PC-9 (cell line): ENCODE measurements around the gene FGD2. TPM values are rescaled to one million over a fixed set of nuclear protein-coding genes. Genes with fewer than 3 reads are reported as not detected.

Experiments
- BruUV-seq: library from RNA; stranded (reverse); fragments of 400-500 nt; replicated peaks from 2 replicates; lab custom pipeline; 2021; lab: Mats Ljungman, UMichigan
- CTCF ChIA-PET: fragments of 300-600 bp; sonication (Branson Sonifier 250); formaldehyde crosslinking; loops from one replicate; lab custom pipeline; 2022; ENCODE audit warnings: antibody characterized with exemption; lab: Charles Lee
- POLR2A ChIA-PET: fragments of 300-600 bp; sonication (Branson Sonifier 250); formaldehyde crosslinking; loops from one replicate; lab custom pipeline; 2022; ENCODE audit warnings: antibody characterized with exemption; ENCODE audit not compliant: unreplicated experiment; lab: Charles Lee
- DNase-seq, 2 experiments: peaks; one replicate each; pipeline versions ENCODE4 v3.0.0 to v3.0.0-alpha.2; 2015 to 2022; ENCODE audit warnings: mixed read lengths in 1 of 2
- H2AFZ ChIP-seq: fragments of 200-600 bp; sonication (generic); 2 replicates; pipeline ENCODE4 v1.8.1; 2017; ENCODE audit warnings: antibody characterized with exemption
- H3F3A ChIP-seq: fragments of 200-600 bp; sonication (generic); 2 replicates; pipeline ENCODE4 v1.8.1; 2017; ENCODE audit warnings: antibody characterized with exemption, mild to moderate bottlenecking, low read depth; ENCODE audit not compliant: insufficient read depth
- H3K27ac ChIP-seq: fragments of 200-600 bp; sonication (generic); 2 replicates; pipeline ENCODE4 v1.6.1; 2016; ENCODE audit warnings: mixed run types
- H3K27me3 ChIP-seq: fragments of 200-600 bp; sonication (generic); 2 replicates; pipeline ENCODE4 v1.6.1; 2016; ENCODE audit warnings: low read depth, mixed run types; ENCODE audit not compliant: insufficient read depth
- H3K36me3 ChIP-seq: fragments of 200-600 bp; sonication (generic); 2 replicates; pipeline ENCODE4 v1.6.1; 2016; ENCODE audit warnings: low read depth, mixed run types
- H3K4me1 ChIP-seq: fragments of 200-600 bp; sonication (generic); replicated peaks from 2 replicates; pipeline ENCODE4 v1.6.1; 2016; ENCODE audit warnings: mixed run types; ENCODE audit not compliant: insufficient read depth
- H3K4me2 ChIP-seq: fragments of 200-600 bp; sonication (generic); 2 replicates; pipeline ENCODE4 v1.6.1; 2017; ENCODE audit warnings: mixed run types
- H3K4me3 ChIP-seq: fragments of 200-600 bp; sonication (generic); 2 replicates; pipeline ENCODE4 v1.6.1; 2016; ENCODE audit warnings: mixed run types
- H3K79me2 ChIP-seq: fragments of 200-600 bp; sonication (generic); 2 replicates; pipeline ENCODE4 v1.6.1; 2017; ENCODE audit warnings: low read depth, mixed run types
- H3K9me2 ChIP-seq: fragments of 200-600 bp; sonication (generic); 2 replicates; pipeline ENCODE4 v1.8.1; 2017; ENCODE audit warnings: mild to moderate bottlenecking; ENCODE audit not compliant: insufficient read depth
- H3K9me3 ChIP-seq: fragments of 200-600 bp; sonication (generic); 2 replicates; pipeline ENCODE4 v1.8.1; 2016; ENCODE audit warnings: low read depth; ENCODE audit not compliant: insufficient read depth
- H4K20me1 ChIP-seq: fragments of 200-600 bp; sonication (generic); 2 replicates; pipeline ENCODE4 v1.8.1; 2017; ENCODE audit not compliant: insufficient read depth
- EZH2 ChIP-seq: fragments of 200-600 bp; sonication (generic); IDR thresholded peaks from 2 replicates; pipeline ENCODE4 v1.8.0; 2017; ENCODE audit warnings: antibody characterized with exemption, low read depth
- intact Hi-C: fragments of 100-400 bp; cut with micrococcal nuclease; formaldehyde crosslinking; loops from one replicate; pipeline ENCODE4 v1.10.0; 2022; ENCODE audit not compliant: unreplicated experiment
- total RNA-seq: library from RNA; stranded (reverse); gene quantifications from 2 replicates; pipeline ENCODE4 v1.2.3, GENCODE V29; 2021
- TF ChIP-seq, protein P1 (sequence below): fragments of 200-600 bp; sonication (generic); conservative IDR thresholded peaks from 2 replicates; pipeline ENCODE4 v1.6.1; 2017; ENCODE audit warnings: mixed run types, antibody characterized with exemption, mild to moderate bottlenecking, moderate library complexity

The FGD2 gene
- total RNA-seq, 1 experiment from 2014 or later: 0.50 TPM

- peak; percentile 52 to 82 for DNase-seq
- intact Hi-C loops: loop anchor here (1.0 kb wide), 3 partner anchors 22 to 159 kb away; no protein-coding TSS in a partner anchor
- Histone ChIP-seq H3K27ac (no peak overlapping the region), H3K9me3 (no peaks in the 10 kb centered on the region), H3K4me1 (peaks cover 48% of the 10 kb centered on the region), H3K4me3 (no peak overlapping the region), H3K36me3 (no peaks in the 10 kb centered on the region), H3K27me3 (no peaks in the 10 kb centered on the region), H3K9me2 (no peaks in the 10 kb centered on the region), H3K79me2 (no peaks in the 10 kb centered on the region), H3K4me2 (peak overlapping the region; percentile 12; the same call in 1 of the 2 replicates), H4K20me1 (no peaks in the 10 kb centered on the region), H2AFZ (no peak overlapping the region), H3F3A (peaks cover 26% of the 10 kb centered on the region)
- ChIA-PET CTCF (interaction anchor here (0.6 to 2.2 kb wide), 15 partner anchors 20 to 382 kb away, joined by 3 to 7 read pairs (median 4); no protein-coding TSS in a partner anchor), POLR2A (interaction anchor here (0.6 kb wide), 1 partner anchor 118 kb away, joined by 3 read pairs; no protein-coding TSS in a partner anchor)
- TF ChIP-seq EZH2: no peak
- TF ChIP-seq, protein P1, sequence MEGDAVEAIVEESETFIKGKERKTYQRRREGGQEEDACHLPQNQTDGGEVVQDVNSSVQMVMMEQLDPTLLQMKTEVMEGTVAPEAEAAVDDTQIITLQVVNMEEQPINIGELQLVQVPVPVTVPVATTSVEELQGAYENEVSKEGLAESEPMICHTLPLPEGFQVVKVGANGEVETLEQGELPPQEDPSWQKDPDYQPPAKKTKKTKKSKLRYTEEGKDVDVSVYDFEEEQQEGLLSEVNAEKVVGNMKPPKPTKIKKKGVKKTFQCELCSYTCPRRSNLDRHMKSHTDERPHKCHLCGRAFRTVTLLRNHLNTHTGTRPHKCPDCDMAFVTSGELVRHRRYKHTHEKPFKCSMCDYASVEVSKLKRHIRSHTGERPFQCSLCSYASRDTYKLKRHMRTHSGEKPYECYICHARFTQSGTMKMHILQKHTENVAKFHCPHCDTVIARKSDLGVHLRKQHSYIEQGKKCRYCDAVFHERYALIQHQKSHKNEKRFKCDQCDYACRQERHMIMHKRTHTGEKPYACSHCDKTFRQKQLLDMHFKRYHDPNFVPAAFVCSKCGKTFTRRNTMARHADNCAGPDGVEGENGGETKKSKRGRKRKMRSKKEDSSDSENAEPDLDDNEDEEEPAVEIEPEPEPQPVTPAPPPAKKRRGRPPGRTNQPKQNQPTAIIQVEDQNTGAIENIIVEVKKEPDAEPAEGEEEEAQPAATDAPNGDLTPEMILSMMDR: peak; percentile 89
- BruUV-seq: no TSS peak
These were observed 45.9 kb downstream of the FGD2 start for GRCh38 chr6:37051138-37052026.

- Histone ChIP-seq H3K27ac (no peak overlapping the region), H3K36me3 (no peaks in the 10 kb centered on the region), H3K27me3 (no peaks in the 10 kb centered on the region), H2AFZ (no peak overlapping the region), H3K9me3 (no peaks in the 10 kb centered on the region), H3K4me1 (peaks cover 53% of the 10 kb centered on the region), H4K20me1 (no peaks in the 10 kb centered on the region), H3F3A (peaks cover 32% of the 10 kb centered on the region), H3K79me2 (no peaks in the 10 kb centered on the region), H3K4me2 (peak overlapping the region; percentile 12; the same call in 1 of the 2 replicates), H3K9me2 (no peaks in the 10 kb centered on the region), H3K4me3 (no peak overlapping the region)
- no TSS peak for BruUV-seq
- TF ChIP-seq, protein P1: no peak
- TF ChIP-seq EZH2: no peak
- CTCF ChIA-PET: interaction anchor here (0.6 to 2.2 kb wide), 9 partner anchors 19 to 381 kb away, joined by 3 to 14 read pairs (median 3); no protein-coding TSS in a partner anchor
- intact Hi-C loops: no loop called here
- POLR2A ChIA-PET: no interaction called here
- DNase-seq: no peak
These were observed 46.7 kb downstream of the FGD2 start for GRCh38 chr6:37052027-37052628.

DNA sequence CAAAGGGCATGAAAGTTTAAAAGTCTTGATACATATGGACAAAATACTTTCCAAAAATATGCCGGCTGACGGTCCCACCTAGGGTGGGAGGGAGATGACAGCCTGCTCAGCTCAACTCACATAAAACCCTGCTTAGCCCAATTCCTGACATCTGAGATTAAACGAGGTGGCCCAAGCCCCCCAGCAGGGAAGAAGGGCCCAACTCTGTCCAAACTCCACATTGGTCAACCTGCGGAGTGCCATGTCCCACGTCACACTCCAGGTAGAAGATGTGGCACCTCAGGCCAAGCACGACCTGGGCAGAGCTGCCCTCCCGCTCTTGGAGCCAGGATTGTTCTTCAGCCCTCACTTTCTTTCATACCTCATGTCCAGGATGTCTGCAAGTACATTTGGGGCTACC, 48.2 kb downstream of the FGD2 start:
- Histone ChIP-seq H3F3A (peaks cover 39% of the 10 kb centered on the region), H3K4me1 (peaks cover 63% of the 10 kb centered on the region), H3K4me3 (no peak overlapping the region), H3K9me3 (no peaks in the 10 kb centered on the region), H3K9me2 (no peaks in the 10 kb centered on the region), H3K36me3 (no peaks in the 10 kb centered on the region), H3K4me2 (no peak overlapping the region), H3K27ac (no peak overlapping the region), H2AFZ (no peak overlapping the region), H3K27me3 (no peaks in the 10 kb centered on the region), H4K20me1 (no peaks in the 10 kb centered on the region), H3K79me2 (0 out of 2 replicates have a peak, but pooled peaks cover 5% of the 10 kb centered on the region)
- POLR2A ChIA-PET: interaction anchor here (0.6 to 0.7 kb wide), 2 partner anchors 24 to 78 kb away, joined by 4 to 9 read pairs; no protein-coding TSS in a partner anchor
- CTCF ChIA-PET: no interaction called here
- intact Hi-C loops: no loop called here
- no TSS peak for BruUV-seq
- TF ChIP-seq, protein P1: no peak
- TF ChIP-seq EZH2: no peak
- DNase-seq: no peak
